Parathyroid adenoma (tissue), 2 donors: ENCODE measurements around the gene MOB3B.

Experiments used
- H2AFZ ChIP-seq: fragments of 300-600 bp; sonication (generic); one replicate; pipeline ENCODE4 v1.7.0; 2017; ENCODE audit warnings: antibody characterized with exemption, mild to moderate bottlenecking
- H3K27ac ChIP-seq: fragments of 300-600 bp; sonication (generic); one replicate; pipeline ENCODE4 v1.7.0; 2017
- H3K27me3 ChIP-seq: fragments of 300-600 bp; sonication (generic); one replicate; pipeline ENCODE4 v1.7.0; 2017; ENCODE audit warnings: low read length; ENCODE audit not compliant: control insufficient read depth, insufficient read depth
- H3K36me3 ChIP-seq: fragments of 300-600 bp; sonication (generic); one replicate; pipeline ENCODE4 v1.7.0; 2017; ENCODE audit warnings: low read length; ENCODE audit not compliant: control insufficient read depth, insufficient read depth
- H3K4me1 ChIP-seq: fragments of 300-600 bp; sonication (generic); one replicate; pipeline ENCODE4 v1.7.0; 2017; ENCODE audit warnings: control low read depth
- H3K4me2 ChIP-seq: fragments of 300-600 bp; sonication (generic); one replicate; pipeline ENCODE4 v1.7.0; 2017; ENCODE audit warnings: low read length
- H3K4me3 ChIP-seq: fragments of 300-600 bp; sonication (generic); one replicate; pipeline ENCODE4 v1.7.0; 2017; ENCODE audit warnings: low read depth, low read length
- H3K79me2 ChIP-seq: fragments of 300-600 bp; sonication (generic); one replicate; pipeline ENCODE4 v1.7.0; 2017; ENCODE audit warnings: control low read depth
- H3K9ac ChIP-seq: fragments of 300-600 bp; sonication (generic); one replicate; pipeline ENCODE4 v1.7.0; 2017; ENCODE audit warnings: mild to moderate bottlenecking
- H3K9me3 ChIP-seq: fragments of 300-600 bp; sonication (generic); one replicate; pipeline ENCODE4 v1.7.0; 2017; ENCODE audit warnings: low read length; ENCODE audit not compliant: control insufficient read depth
- CTCF ChIP-seq: fragments of 300-600 bp; sonication (generic); IDR thresholded peaks from one replicate; pipeline ENCODE4 v1.7.0; 2017; ENCODE audit warnings: antibody characterized with exemption, mild to moderate bottlenecking
- donor health status: primary hyperparathyroidism.

MOB3B gene

GRCh38 chr9:27337833-27338526 lies 191.6 kb downstream of the MOB3B start:
- no peak overlapping the region for H3K27ac ChIP-seq

GRCh38 chr9:27337236-27337635 lies 192.4 kb downstream of the MOB3B start:
- Histone ChIP-seq H3K79me2 (no peaks in the 10 kb centered on the region), H2AFZ (no peak overlapping the region), H3K9me3 (no peaks in the 10 kb centered on the region), H3K9ac (no peak overlapping the region), H3K27ac (no peak overlapping the region), H3K4me3 (no peak overlapping the region), H3K4me1 (no peaks in the 10 kb centered on the region), H3K27me3 (no peaks in the 10 kb centered on the region), H3K36me3 (no peaks in the 10 kb centered on the region), H3K4me2 (no peak overlapping the region)
- no peak for TF ChIP-seq CTCF

More at GRCh38 chr9:27337833-27338526, 191.6 kb downstream of the MOB3B start:
- H3K4me2 ChIP-seq, result no peak overlapping the region
- no peak overlapping the region for H3K9ac ChIP-seq
- no peaks in the 10 kb centered on the region for H3K36me3 ChIP-seq
- no peaks in the 10 kb centered on the region for H3K27me3 ChIP-seq
- H3K4me3 ChIP-seq, result no peak overlapping the region
- H3K9me3 ChIP-seq, result no peaks in the 10 kb centered on the region
- H2AFZ ChIP-seq, result no peak overlapping the region
- H3K79me2 ChIP-seq, result no peaks in the 10 kb centered on the region
- no peak for TF ChIP-seq CTCF
- H3K4me1 ChIP-seq, result no peaks in the 10 kb centered on the region

GRCh38 chr9:27336829-27337228 lies 192.8 kb downstream of the MOB3B start:
- Histone ChIP-seq H3K4me1 (no peaks in the 10 kb centered on the region), H3K9ac (no peak overlapping the region), H3K27me3 (no peaks in the 10 kb centered on the region), H3K4me2 (no peak overlapping the region), H3K27ac (no peak overlapping the region), H3K4me3 (no peak overlapping the region), H3K79me2 (no peaks in the 10 kb centered on the region), H3K9me3 (no peaks in the 10 kb centered on the region), H2AFZ (no peak overlapping the region), H3K36me3 (no peaks in the 10 kb centered on the region)
- no peak for TF ChIP-seq CTCF

GRCh38 chr9:27336126-27336525 lies 193.5 kb downstream of the MOB3B start:
- Histone ChIP-seq H3K4me1 (no peaks in the 10 kb centered on the region), H3K4me3 (no peak overlapping the region), H3K36me3 (no peaks in the 10 kb centered on the region), H3K27me3 (no peaks in the 10 kb centered on the region), H3K4me2 (no peak overlapping the region), H3K27ac (no peak overlapping the region), H3K9ac (no peak overlapping the region), H3K79me2 (no peaks in the 10 kb centered on the region), H3K9me3 (no peaks in the 10 kb centered on the region), H2AFZ (no peak overlapping the region)
- no peak for TF ChIP-seq CTCF

GRCh38 chr9:27335075-27335474 lies 194.5 kb downstream of the MOB3B start:
- Histone ChIP-seq H2AFZ (no peak overlapping the region), H3K36me3 (no peaks in the 10 kb centered on the region), H3K9ac (no peak overlapping the region), H3K79me2 (no peaks in the 10 kb centered on the region), H3K27me3 (no peaks in the 10 kb centered on the region), H3K9me3 (no peaks in the 10 kb centered on the region), H3K4me2 (no peak overlapping the region), H3K4me3 (no peak overlapping the region), H3K4me1 (no peaks in the 10 kb centered on the region), H3K27ac (no peak overlapping the region)
- no peak for TF ChIP-seq CTCF
